A549 (cell line): Measurements from ENCODE around the gene PHAF1. TPM values are rescaled to one million over a fixed set of nuclear protein-coding genes. Genes with fewer than 3 reads are reported as not detected.

Source experiments
- ATAC-seq, 2 experiments: fragments of 200-7000 bp in 1 of 2; fragments of >200 bp in 1 of 2; cut with Nextera tagmentation in 1 of 2; cut with Tn5 transposase in 1 of 2; 3 replicates each; pipeline versions ENCODE4 v1.8.0 to v1.9.1; 2018 to 2020; ENCODE audit warnings: mild to moderate bottlenecking in 1 of 2, moderate library complexity in 1 of 2
- CTCF ChIA-PET: fragments of 300-600 bp; sonication (Branson Sonifier 250); formaldehyde crosslinking; extraction: SDS; loops from one replicate; lab custom pipeline; 2021; ENCODE audit warnings: antibody characterized with exemption, inconsistent platforms; lab: Yijun Ruan, JAX
- POLR2A ChIA-PET: fragments of 350-600 bp; formaldehyde crosslinking; extraction: SDS; loops from one replicate; lab custom pipeline; 2021; ENCODE audit warnings: antibody characterized with exemption, inconsistent platforms; lab: Yijun Ruan, JAX
- DNase-seq, 2 experiments: peaks; one replicate each; pipeline versions ENCODE4 v3.0.0 to v3.0.0-alpha.2; 2011 to 2016; ENCODE audit warnings: low read depth in 1 of 2, low spot score in 1 of 2
- FAIRE-seq: peaks from 2 replicates; lab custom pipeline; 2011; peaks lifted over from hg19 to GRCh38; lab: Jason Lieb, UNC
- H3K27ac ChIP-seq, 2 experiments: fragments of >200 bp; sonication (Bioruptor Twin); formaldehyde crosslinking; 3 replicates each; pipeline ENCODE4 v1.5.1; 2016 to 2017
- H3K4me1 ChIP-seq: fragments of >200 bp; sonication (Bioruptor Twin); formaldehyde crosslinking; 3 replicates; pipeline ENCODE4 v1.6.1; 2016
- H3K4me2 ChIP-seq: fragments of >200 bp; sonication (Bioruptor Twin); formaldehyde crosslinking; 3 replicates; pipeline ENCODE4 v1.6.1; 2016
- H3K4me3 ChIP-seq: fragments of >200 bp; sonication (Bioruptor Twin); formaldehyde crosslinking; 3 replicates; pipeline ENCODE4 v1.5.1; 2016
- H3K9me3 ChIP-seq: fragments of >200 bp; sonication (Bioruptor Twin); formaldehyde crosslinking; 3 replicates; pipeline ENCODE4 v1.6.1; 2016
- CHD2 ChIP-seq: fragments of 150-350 bp; IDR thresholded peaks from 2 replicates; pipeline ENCODE4 v1.6.1; 2014; ENCODE audit warnings: low read length; ENCODE audit not compliant: partially characterized antibody
- FOSB ChIP-seq: fragments of 250-450 bp; sonication (Bioruptor Pico); IDR thresholded peaks from 2 replicates; pipeline ENCODE4 v1.5.0; 2020; ENCODE audit warnings: mild to moderate bottlenecking, moderate library complexity
- HDAC2 ChIP-seq: fragments of 200-600 bp; sonication (generic); IDR thresholded peaks from 2 replicates; pipeline ENCODE4 v1.6.1; 2016
- HEYL ChIP-seq: fragments of 250-450 bp; sonication (Bioruptor Pico); IDR thresholded peaks from 2 replicates; pipeline ENCODE4 v1.8.0; 2021; ENCODE audit warnings: mild to moderate bottlenecking, moderate library complexity
- HOXA7 ChIP-seq: fragments of 250-450 bp; sonication (Bioruptor Pico); IDR thresholded peaks from 2 replicates; pipeline ENCODE4 v1.5.0; 2020; ENCODE audit warnings: mild to moderate bottlenecking, moderate library complexity
- KDM1A ChIP-seq: fragments of 200-600 bp; sonication (generic); IDR thresholded peaks from 2 replicates; pipeline ENCODE4 v1.6.1; 2016; ENCODE audit warnings: low read depth, mild to moderate bottlenecking
- KDM5A ChIP-seq: fragments of 200-600 bp; sonication (generic); IDR thresholded peaks from 2 replicates; pipeline ENCODE4 v1.6.1; 2016; ENCODE audit warnings: antibody characterized with exemption, mild to moderate bottlenecking
- NFE2L2 ChIP-seq: fragments of 150-350 bp; conservative IDR thresholded peaks from 2 replicates; pipeline ENCODE4 v1.6.1; 2014; ENCODE audit warnings: low read length
- NPAS2 ChIP-seq: fragments of 250-450 bp; sonication (Bioruptor Pico); IDR thresholded peaks from 2 replicates; pipeline ENCODE4 v1.8.0; 2022; ENCODE audit warnings: mild to moderate bottlenecking, moderate library complexity, borderline replicate concordance
- RARB ChIP-seq: fragments of 250-450 bp; sonication (Bioruptor Pico); IDR thresholded peaks from 2 replicates; pipeline ENCODE4 v1.8.0; 2021; ENCODE audit warnings: mild to moderate bottlenecking, moderate library complexity
- RCOR1 ChIP-seq: fragments of 150-350 bp; IDR thresholded peaks from 2 replicates; pipeline ENCODE4 v1.6.1; 2014; ENCODE audit warnings: antibody characterized with exemption, low read length, low read depth
- RFX5 ChIP-seq: fragments of 450-650 bp; IDR thresholded peaks from 2 replicates; pipeline ENCODE4 v1.7.1; 2014; ENCODE audit warnings: antibody characterized with exemption, mild to moderate bottlenecking, moderate library complexity
- SREBF2 ChIP-seq: fragments of 450-650 bp; IDR thresholded peaks from 2 replicates; pipeline ENCODE4 v1.6.1; 2014; ENCODE audit warnings: mild to moderate bottlenecking, moderate library complexity
- WGBS: methylation state at CpG from one replicate; pipeline ENCODE4 v1.1.6; 2017; ENCODE audit errors: missing lambda C conversion rate; 5-methylcytosine and 5-hydroxymethylcytosine counted together
- polyA plus RNA-seq, 4 experiments: library from polyadenylated mRNA; depleted of rRNA in 3 of 4; stranded (reverse); fragments of >200 nt; fragmentation: RNase III in 1 of 4; extraction: RNeasy Plus Mini Kit Qiagen cat#74134 plus additional on column Dnase treatment in 1 of 4; gene quantifications; 2 replicates in 3 of 4; 3 replicates in 1 of 4; pipeline ENCODE4 v1.2.3, GENCODE V29; 2011 to 2017
- TF ChIP-seq, protein P1 (sequence below): fragments of 200-600 bp; sonication (generic); IDR thresholded peaks from 2 replicates; pipeline ENCODE4 v1.6.1; 2016; ENCODE audit warnings: antibody characterized with exemption, mild to moderate bottlenecking, moderate library complexity
- TF ChIP-seq, protein P2 (sequence below): fragments of >200 bp; sonication (Bioruptor Twin); formaldehyde crosslinking; IDR thresholded peaks from 2 replicates; pipeline ENCODE4 v1.6.1; 2016
- TF ChIP-seq, protein P3 (sequence below): IDR thresholded peaks from 2 replicates; pipeline ENCODE4 v1.6.1; 2012
- TF ChIP-seq, protein P4 (sequence below): fragments of >200 bp; sonication (Bioruptor Twin); formaldehyde crosslinking; IDR thresholded peaks from 3 replicates; pipeline ENCODE4 v1.6.1; 2016

Gene PHAF1
- polyA plus RNA-seq, 2 of the 4 experiments (the other 2 are of a cell fraction), result 21.6 to 37.6 TPM

DNA sequence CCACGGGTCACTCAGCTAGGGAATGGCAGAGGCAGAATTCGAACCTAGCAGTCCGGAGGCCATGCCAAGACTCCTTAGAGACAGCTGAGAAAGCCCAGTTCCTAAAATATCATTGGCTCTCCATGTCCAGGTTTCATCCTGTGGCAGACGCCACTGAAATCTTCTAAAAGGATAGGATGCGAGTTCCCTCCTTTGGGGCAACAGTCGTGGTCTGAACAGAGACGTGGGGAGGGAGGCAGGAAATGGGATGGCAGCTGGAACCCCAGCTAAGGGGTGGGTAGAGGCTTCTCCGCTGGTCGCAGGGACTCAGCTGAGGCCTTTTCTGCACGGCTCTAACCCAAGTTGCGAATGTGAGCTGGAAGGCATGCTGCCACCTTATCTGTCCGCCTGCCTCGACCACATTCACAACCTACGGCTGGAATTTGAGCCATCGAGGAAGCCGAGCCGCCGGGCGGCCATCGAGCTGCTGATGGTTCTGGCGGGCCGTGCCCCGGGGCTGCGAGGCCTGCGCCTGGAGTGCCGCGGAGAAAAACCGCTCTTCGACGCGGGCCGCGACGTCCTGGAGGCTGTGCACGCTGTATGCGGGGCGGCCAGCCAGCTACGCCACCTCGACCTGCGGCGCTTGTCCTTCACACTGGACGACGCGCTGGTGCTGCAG is 52.9 kb downstream of the PHAF1 start:
- FAIRE-seq, result no peak
- Histone ChIP-seq H3K4me3 (no peak overlapping the region), H3K9me3 (no peaks in the 10 kb centered on the region), H3K4me1 (peaks cover 10% of the 10 kb centered on the region; the same call in 2 of the 3 replicates), H3K27ac (no peak overlapping the region), H3K4me2 (no peak overlapping the region)
- DNase-seq, result no peak
- no peak for ATAC-seq
- TF ChIP-seq SREBF2 (no peak), RFX5 (peak; percentile 96)
- 94% methylated on average over 44 of the region's 44 CpGs for WGBS
- ChIA-PET POLR2A (no interaction called here), CTCF (interaction anchor here (0.7 to 20.5 kb wide), 9 partner anchors 6 to 303 kb away, joined by 3 to 314 read pairs (median 7); partner anchors contain the start of genes B3GNT9, FBXL8, HSF4 and NOL3)

DNA sequence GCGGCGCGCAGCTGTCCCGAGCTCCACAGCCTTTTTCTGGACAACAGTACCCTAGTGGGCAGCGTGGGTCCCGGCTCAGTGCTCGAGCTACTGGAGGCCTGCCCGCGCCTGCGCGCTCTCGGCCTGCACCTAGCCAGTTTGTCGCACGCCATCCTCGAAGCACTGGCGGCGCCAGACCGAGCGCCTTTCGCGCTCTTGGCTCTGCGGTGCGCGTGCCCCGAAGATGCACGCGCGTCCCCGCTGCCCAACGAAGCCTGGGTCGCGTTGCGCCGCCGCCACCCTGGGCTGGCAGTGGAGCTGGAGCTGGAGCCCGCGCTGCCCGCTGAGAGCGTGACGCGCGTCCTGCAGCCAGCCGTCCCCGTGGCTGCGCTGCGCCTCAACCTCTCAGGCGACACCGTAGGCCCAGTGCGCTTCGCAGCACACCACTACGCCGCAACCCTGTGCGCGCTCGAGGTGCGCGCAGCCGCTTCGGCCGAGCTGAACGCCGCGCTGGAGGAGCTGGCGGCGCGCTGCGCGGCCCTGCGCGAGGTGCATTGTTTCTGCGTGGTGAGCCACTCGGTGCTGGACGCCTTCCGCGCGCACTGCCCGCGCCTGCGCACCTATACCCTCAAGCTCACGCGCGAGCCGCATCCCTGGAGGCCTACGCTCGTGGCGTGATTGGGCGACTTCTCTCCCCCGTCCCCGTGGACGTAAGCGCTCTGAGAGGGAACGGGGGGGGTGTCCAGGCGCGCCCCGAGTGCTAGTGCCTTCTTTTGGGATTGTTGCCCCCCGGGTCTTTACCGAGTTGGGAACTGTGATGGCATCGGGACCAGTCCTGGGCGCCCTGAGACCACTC is 53.6 kb downstream of the PHAF1 start:
- ATAC-seq, result no peak
- H3K4me2 ChIP-seq, result no peak overlapping the region
- CTCF ChIA-PET, result interaction anchor here (1.5 to 20.5 kb wide), 6 partner anchors 5 to 186 kb away, joined by 4 to 314 read pairs (median 20); partner anchors contain the start of genes B3GNT9, FBXL8, HSF4 and NOL3
- no peak for TF ChIP-seq CHD2
- no peak for TF ChIP-seq RCOR1
- no peak for TF ChIP-seq RFX5
- TF ChIP-seq, protein P1, sequence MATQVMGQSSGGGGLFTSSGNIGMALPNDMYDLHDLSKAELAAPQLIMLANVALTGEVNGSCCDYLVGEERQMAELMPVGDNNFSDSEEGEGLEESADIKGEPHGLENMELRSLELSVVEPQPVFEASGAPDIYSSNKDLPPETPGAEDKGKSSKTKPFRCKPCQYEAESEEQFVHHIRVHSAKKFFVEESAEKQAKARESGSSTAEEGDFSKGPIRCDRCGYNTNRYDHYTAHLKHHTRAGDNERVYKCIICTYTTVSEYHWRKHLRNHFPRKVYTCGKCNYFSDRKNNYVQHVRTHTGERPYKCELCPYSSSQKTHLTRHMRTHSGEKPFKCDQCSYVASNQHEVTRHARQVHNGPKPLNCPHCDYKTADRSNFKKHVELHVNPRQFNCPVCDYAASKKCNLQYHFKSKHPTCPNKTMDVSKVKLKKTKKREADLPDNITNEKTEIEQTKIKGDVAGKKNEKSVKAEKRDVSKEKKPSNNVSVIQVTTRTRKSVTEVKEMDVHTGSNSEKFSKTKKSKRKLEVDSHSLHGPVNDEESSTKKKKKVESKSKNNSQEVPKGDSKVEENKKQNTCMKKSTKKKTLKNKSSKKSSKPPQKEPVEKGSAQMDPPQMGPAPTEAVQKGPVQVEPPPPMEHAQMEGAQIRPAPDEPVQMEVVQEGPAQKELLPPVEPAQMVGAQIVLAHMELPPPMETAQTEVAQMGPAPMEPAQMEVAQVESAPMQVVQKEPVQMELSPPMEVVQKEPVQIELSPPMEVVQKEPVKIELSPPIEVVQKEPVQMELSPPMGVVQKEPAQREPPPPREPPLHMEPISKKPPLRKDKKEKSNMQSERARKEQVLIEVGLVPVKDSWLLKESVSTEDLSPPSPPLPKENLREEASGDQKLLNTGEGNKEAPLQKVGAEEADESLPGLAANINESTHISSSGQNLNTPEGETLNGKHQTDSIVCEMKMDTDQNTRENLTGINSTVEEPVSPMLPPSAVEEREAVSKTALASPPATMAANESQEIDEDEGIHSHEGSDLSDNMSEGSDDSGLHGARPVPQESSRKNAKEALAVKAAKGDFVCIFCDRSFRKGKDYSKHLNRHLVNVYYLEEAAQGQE, result no peak
- no peak for TF ChIP-seq KDM5A
- TF ChIP-seq RARB (CRISPR knock-in tag), result no peak
- TF ChIP-seq HOXA7 (CRISPR knock-in tag), result no peak
- no peak for TF ChIP-seq SREBF2
- no peak for TF ChIP-seq FOSB
- TF ChIP-seq, protein P2, sequence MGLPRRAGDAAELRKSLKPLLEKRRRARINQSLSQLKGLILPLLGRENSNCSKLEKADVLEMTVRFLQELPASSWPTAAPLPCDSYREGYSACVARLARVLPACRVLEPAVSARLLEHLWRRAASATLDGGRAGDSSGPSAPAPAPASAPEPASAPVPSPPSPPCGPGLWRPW, result no peak
- TF ChIP-seq KDM1A, result no peak
- TF ChIP-seq, protein P3, sequence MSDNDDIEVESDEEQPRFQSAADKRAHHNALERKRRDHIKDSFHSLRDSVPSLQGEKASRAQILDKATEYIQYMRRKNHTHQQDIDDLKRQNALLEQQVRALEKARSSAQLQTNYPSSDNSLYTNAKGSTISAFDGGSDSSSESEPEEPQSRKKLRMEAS, result no peak
- TF ChIP-seq, protein P4, sequence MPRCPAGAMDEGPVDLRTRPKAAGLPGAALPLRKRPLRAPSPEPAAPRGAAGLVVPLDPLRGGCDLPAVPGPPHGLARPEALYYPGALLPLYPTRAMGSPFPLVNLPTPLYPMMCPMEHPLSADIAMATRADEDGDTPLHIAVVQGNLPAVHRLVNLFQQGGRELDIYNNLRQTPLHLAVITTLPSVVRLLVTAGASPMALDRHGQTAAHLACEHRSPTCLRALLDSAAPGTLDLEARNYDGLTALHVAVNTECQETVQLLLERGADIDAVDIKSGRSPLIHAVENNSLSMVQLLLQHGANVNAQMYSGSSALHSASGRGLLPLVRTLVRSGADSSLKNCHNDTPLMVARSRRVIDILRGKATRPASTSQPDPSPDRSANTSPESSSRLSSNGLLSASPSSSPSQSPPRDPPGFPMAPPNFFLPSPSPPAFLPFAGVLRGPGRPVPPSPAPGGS, result no peak
- TF ChIP-seq HDAC2, result no peak
- no peak for TF ChIP-seq NFE2L2
- TF ChIP-seq NPAS2 (CRISPR knock-in tag), result no peak
- TF ChIP-seq HEYL (CRISPR knock-in tag), result no peak
- H3K9me3 ChIP-seq, result no peaks in the 10 kb centered on the region
- H3K4me1 ChIP-seq, result peaks cover 10% of the 10 kb centered on the region; the same call in 2 of the 3 replicates
- POLR2A ChIA-PET, result no interaction called here
- DNase-seq, result no peak
- H3K27ac ChIP-seq, result no peak overlapping the region
- 97% methylated on average over 99 of the region's 99 CpGs for WGBS
- no peak overlapping the region for H3K4me3 ChIP-seq
- FAIRE-seq, result no peak
